ENCODE measurements around the gene S1PR1.

- no peak for TF ChIP-seq POLR2AphosphoS5 (IDR thresholded peaks at IDR 0.05)
- TF ChIP-seq CTCF (IDR thresholded peaks at IDR 0.05), result no peak
- TF ChIP-seq EP300 (IDR thresholded peaks at IDR 0.05), result no peak
- no peak for TF ChIP-seq POLR2A (IDR thresholded peaks at IDR 0.05)
These were observed 32.1 kb downstream of the S1PR1 start for GRCh38 chr1:101268893-101269292.
